ENCODE results near the gene SP100.

SP100 gene

DNA sequence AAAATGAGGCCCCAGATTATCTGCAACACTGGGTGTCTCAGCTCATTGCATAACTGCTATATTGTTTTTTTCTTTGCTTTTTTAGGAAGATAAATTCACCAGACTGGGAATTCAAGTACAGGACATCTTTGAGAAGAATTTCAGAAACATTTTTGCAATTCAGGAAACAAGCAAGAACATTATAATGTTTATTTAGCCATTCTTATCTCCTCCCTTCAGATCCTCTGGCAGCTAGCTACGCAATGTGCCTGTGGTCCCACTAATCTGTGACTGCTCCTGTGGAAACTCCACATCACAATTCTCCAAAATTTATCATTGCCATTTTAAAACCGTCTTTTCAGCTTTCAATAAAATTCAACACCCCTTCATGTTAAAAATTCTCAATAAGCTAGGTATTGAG, 126.8 kb downstream of the SP100 start:
- peak; percentile 74 for DNase-seq (ENCODE audit: low read depth)

DNA sequence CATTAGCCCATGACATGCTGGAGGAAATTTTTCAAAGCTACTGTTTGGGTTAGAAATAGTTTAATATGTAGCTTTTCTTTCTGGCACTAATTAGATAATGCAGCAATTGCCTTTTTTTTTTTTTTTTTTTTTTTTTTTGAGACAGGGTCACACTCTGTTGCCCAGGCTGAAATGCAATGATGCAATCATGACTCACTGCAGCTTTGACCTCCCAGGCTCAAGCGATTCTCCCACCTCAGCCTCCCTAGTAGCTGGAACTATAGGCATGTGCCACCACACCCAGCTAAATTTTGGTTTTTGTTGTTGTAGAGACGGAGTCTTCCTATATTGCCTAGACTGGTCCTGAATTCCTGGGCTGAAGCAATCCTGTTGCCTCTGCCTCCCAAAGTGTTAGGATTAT, 136.2 kb downstream of the SP100 start:
- no peak for DNase-seq (ENCODE audit: low read depth)

DNA sequence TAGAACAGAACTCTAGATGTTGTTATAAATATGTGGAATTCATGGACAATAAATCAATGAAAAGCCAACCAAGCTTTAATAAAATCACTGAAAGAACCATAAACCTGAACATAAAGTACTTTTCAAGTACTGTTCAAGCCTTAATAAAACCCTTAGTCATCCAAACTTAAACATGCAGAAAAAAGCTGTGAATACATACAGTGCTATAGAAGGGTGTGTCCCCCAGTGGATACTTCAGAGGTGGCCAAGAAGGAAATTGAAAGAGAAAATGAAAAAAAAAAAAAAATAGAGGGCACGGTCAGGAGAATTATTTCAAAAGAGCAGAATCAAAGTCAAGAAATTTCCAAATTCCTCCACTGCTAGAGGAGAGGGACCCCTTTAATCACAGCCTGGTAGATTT, 141.1 kb downstream of the SP100 start:
- no peak for DNase-seq (ENCODE audit: low read depth)

DNA sequence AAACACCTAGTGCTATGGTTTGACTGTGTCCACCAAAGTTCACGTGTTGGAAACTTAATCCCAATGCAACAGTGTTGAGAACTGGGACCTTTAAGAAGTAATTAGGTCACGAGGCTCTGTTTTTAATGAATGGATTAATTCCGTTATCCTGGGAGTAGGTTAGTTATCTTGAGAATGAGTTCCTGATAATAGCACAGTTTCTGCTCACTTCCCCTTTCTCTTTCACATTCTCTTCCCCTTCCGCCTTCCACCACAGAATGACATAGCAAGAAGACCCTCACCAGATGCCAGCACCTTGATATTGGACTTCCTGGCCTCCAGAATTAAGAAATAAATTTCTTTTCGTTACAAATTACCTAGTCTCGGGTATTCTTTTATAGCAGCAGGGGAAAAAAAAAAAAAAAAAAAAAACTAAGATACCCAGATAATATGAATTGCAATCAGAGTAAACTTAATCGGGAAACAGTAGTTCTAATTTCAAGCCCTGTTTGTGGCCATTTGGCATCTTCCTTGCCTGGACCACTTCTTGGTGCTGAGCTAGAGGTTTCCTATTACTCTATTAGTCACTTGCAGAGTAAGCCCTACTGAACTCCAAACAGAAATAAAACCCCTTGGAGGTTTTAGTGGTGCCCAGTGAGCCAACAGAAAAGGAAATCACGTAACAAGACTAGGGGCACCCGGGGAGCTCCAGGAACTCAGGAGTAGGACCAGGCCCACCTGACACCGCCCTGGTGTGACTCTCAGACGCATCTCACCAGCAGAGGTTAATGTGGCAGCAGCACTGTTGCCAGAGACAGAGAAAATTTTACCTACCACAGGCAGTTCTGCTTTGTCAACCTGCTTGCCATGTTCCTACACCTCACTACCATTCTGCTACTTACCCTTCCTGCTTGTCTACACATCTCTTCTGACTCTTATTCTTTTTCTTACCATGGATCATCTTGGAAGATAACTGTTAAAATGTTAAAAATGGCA, 149.1 kb downstream of the SP100 start:
- peak; percentile 30 for DNase-seq (ENCODE audit: low read depth)

DNA sequence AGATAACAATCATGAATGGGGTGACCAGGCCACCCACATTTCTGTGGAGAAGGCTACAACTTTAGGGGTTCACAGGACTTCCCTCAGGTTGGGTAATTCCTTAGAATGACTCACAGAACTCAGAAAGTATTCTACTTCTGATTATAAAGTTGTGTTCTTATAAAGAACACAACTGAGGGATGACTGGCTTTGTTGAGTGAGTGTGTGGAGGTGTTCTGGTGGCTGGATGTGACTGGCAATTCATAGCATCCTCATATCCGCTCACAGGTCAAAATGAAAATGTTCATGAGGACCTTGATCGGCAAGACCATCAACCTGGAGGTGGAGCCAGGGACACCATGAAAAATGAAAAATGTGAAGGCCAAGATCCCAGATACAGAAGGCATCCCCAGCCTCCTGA, 153.3 kb downstream of the SP100 start:
- DNase-seq (ENCODE audit: low read depth): no peak

- DNase-seq (ENCODE audit: low read depth): no peak
These were observed 155.0 kb downstream of the SP100 start for GRCh38 chr2:230570987-230571386.

DNA sequence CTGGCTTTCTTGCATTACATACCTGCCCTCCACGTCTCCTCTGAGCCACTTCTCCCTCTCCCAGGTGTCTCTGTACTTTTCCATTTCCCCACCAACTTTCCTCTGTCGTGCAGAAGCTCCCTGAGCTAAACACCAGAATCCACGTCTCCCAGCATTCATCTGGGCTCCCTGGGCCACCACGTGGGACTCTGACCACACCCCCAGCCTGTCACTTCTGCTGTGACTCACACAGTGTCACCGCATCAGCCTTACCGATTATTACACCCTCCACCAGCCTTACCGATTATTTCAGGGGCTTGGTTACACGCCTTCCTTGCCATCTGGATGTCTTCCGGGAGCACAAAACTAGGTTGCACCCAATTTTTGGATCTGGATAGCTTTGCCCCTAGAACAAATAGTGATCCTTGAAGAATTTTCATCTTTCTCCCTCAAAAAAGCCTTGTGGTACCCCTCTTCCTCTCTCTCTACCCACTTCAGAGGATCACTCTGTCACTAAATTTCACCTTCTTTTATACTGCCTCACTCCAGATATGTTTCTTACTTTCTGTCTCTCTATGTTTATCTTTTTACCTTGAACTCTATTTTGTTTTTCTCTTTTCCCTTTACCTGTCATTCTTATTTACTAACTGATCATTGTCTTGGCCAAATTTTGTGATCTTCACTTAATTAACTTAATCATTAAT, 159.8 kb downstream of the SP100 start:
- no peak for DNase-seq (ENCODE audit: low read depth)

- DNase-seq (ENCODE audit: low read depth): no peak
These were observed 161.1 kb downstream of the SP100 start for GRCh38 chr2:230577114-230577513.

GRCh38 chr2:230578106-230578505, 162.1 kb downstream of the SP100 start:
- no peak for DNase-seq (ENCODE audit: low read depth)

GRCh38 chr2:230582851-230583283, 166.9 kb downstream of the SP100 start:
- peak; percentile 55 for DNase-seq (ENCODE audit: low read depth)

DNA sequence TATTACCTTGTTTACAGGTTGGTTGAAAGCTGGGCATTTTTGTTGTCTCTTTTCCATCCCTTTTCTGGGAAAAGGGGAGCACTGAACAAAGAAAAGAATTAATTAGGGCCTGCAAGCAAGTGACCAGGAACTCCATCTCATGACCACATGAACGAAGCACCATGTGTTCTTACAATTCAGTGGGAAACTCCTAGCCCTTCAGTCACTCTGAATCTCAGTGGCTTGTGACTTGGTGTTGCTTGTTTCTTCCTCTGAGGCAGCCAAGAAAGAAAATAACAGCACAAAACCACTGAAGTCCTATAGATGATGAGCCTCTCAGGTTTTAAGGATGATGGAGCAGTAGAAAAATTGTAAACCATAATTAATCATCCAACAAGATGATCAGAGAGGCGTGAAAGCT, 167.6 kb downstream of the SP100 start:
- DNase-seq (ENCODE audit: low read depth): no peak

DNA sequence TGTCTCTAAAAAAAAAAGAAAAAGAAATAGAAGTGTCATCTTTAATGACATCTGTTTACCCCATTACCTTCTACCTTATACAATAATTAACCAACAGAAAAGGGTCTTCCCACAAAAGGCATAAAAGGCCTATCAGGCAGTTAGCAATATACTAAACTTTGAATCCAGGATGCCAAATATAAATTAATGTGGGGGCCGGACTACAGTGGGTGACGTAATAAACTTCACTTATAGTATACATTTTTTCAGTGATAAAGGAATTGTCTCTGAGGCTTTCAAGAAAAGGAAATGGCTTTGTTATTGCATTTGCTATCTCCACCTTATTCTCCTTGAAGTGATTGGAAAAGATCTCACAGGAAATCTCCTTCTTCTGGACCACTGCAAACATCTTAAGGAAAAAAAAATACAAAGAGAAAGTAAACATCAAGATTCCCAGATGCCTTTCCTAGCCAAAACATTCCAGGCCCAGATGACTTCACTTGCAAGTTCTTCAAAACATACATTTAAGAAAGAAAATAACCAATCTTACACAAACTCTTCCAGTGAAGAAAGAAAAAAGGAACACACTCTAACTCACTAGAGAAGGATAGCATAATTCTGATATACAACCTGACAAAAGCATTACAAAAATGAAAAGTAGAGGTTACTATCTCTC, 170.5 kb downstream of the SP100 start:
- DNase-seq (ENCODE audit: low read depth): peak; percentile 28

DNA sequence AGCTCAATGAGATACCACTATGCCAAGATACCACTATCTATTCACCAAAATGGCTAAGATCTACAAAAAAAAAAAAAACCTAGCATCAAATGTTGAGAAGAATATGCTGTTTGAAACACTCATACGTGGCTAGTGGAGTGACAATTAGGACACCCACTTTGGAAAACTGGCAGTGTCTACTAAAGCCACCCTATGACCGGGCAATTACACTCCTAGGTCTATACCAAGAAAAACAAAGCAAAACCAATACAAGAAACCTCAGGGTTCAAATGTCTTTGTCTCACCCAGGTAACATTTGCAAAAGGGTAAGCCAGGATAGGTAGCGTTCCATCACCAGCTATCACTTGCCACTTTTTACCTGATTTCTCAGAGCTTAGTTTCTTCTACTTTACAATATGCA, 173.0 kb downstream of the SP100 start:
- no peak for DNase-seq (ENCODE audit: low read depth)

GRCh38 chr2:230589497-230590015, 173.6 kb downstream of the SP100 start:
- DNase-seq (ENCODE audit: low read depth): no peak

GRCh38 chr2:230590333-230590732, 174.3 kb downstream of the SP100 start:
- no peak for DNase-seq (ENCODE audit: low read depth)

- no peak for DNase-seq (ENCODE audit: low read depth)
These were observed 175.8 kb downstream of the SP100 start for GRCh38 chr2:230591850-230592249.

- DNase-seq (ENCODE audit: low read depth): no peak
These were observed 176.8 kb downstream of the SP100 start for GRCh38 chr2:230592775-230593174.
